Measurements from ENCODE around the gene MUC12. TPM values are rescaled to one million over a fixed set of nuclear protein-coding genes. Genes with fewer than 3 reads are reported as not detected.
"Not testable (repeated sequence)": the region's sequence is repeated elsewhere in the genome, so short reads cannot be mapped to it uniquely, and the experiment has no call there.

The MUC12 gene
- total and polyA plus RNA-seq, 4 donors: 0.16 TPM; not detected in 3

- Histone ChIP-seq H3K9ac (ENCODE audit: low read depth in 1 of 2, low read length in 2 of 2) (no peak overlapping the region), H3K9me3 (ENCODE audit: control insufficient read depth in 4 of 4, low read length in 3 of 4) (no peaks in the 10 kb centered on the region), H3K4me3 (ENCODE audit: low read depth in 1 of 3, low read length in 3 of 3) (no peak overlapping the region), H3K27ac (ENCODE audit: low read depth in 1 of 2, low read length in 2 of 2) (no peak overlapping the region), H3K27me3 (ENCODE audit: control insufficient read depth in 4 of 4, insufficient read depth in 4 of 4, low read length in 3 of 4) (no peaks in the 10 kb centered on the region), H3K36me3 (ENCODE audit: control insufficient read depth in 4 of 4, insufficient read depth in 3 of 4, low read depth in 1 of 4, low read length in 3 of 4) (no peaks in the 10 kb centered on the region), H3K4me1 (ENCODE audit: control insufficient read depth in 4 of 4, insufficient read depth in 4 of 4, low read length in 3 of 4) (peaks cover 0 to 2% (median 0%) of the 10 kb centered on the region in 4 donors)
- DNase-seq (ENCODE audit: low spot score): no peak
- TF ChIP-seq MAX (IDR thresholded peaks at IDR 0.05): no peak
- TF ChIP-seq GABPA (IDR thresholded peaks at IDR 0.05 in 1 of 2, conservative IDR thresholded peaks at IDR 0.05 in 1 of 2): no peak
- no peak for TF ChIP-seq YY1 (IDR thresholded peaks at IDR 0.05)
- TF ChIP-seq CTCF (IDR thresholded peaks at IDR 0.05; ENCODE audit: low read depth, low read length, missing input control): no peak
- no peak for TF ChIP-seq FOXA2 (IDR thresholded peaks at IDR 0.05)
- no peak for TF ChIP-seq HNF4A (conservative IDR thresholded peaks at IDR 0.05)
- TF ChIP-seq HNF4G (IDR thresholded peaks at IDR 0.05): no peak
- TF ChIP-seq JUND (IDR thresholded peaks at IDR 0.05): no peak
- no peak for TF ChIP-seq NR2F2 (IDR thresholded peaks at IDR 0.05)
- TF ChIP-seq SP1 (IDR thresholded peaks at IDR 0.05): no peak
- TF ChIP-seq FOXA1 (IDR thresholded peaks at IDR 0.05): no peak
- TF ChIP-seq TAF1 (conservative IDR thresholded peaks at IDR 0.05): no peak
- no peak for TF ChIP-seq REST (IDR thresholded peaks at IDR 0.05)
- TF ChIP-seq ZBTB33 (IDR thresholded peaks at IDR 0.05): no peak
Observed at GRCh38 chr7:100921039-100921438, 48.3 kb upstream of the MUC12 start.

GRCh38 chr7:100923616-100924015 lies 45.7 kb upstream of the MUC12 start:
- not testable (repeated sequence) for H3K36me3 ChIP-seq (ENCODE audit: control insufficient read depth in 4 of 4, insufficient read depth in 3 of 4, low read depth in 1 of 4, low read length in 3 of 4); H3K27me3 ChIP-seq (ENCODE audit: control insufficient read depth in 4 of 4, insufficient read depth in 4 of 4, low read length in 3 of 4); H3K9me3 ChIP-seq (ENCODE audit: control insufficient read depth in 4 of 4, low read length in 3 of 4); H3K27ac ChIP-seq (ENCODE audit: low read depth in 1 of 2, low read length in 2 of 2); H3K4me1 ChIP-seq (ENCODE audit: control insufficient read depth in 4 of 4, insufficient read depth in 4 of 4, low read length in 3 of 4); H3K9ac ChIP-seq (ENCODE audit: low read depth in 1 of 2, low read length in 2 of 2); H3K4me3 ChIP-seq (ENCODE audit: low read depth in 1 of 3, low read length in 3 of 3); DNase-seq (ENCODE audit: low spot score)
- WGBS: 64% methylated on average over 4 of the region's 4 CpGs

All from liver (tissue), 9 donors.